H54 (cell line): ENCODE results near the gene LRRD1.
"Not testable (repeated sequence)": the region's sequence is repeated elsewhere in the genome, so short reads cannot be mapped to it uniquely, and the experiment has no call there.

Experiments
- DNase-seq: peaks from one replicate; pipeline ENCODE4 v3.0.0; 2011; ENCODE audit warnings: low spot score, mixed read lengths; ENCODE audit not compliant: insufficient read length
- FAIRE-seq: peaks from 3 replicates; lab custom pipeline; 2011; peaks lifted over from hg19 to GRCh38; lab: Jason Lieb, UNC
- POLR2A ChIP-seq: IDR thresholded peaks from 2 replicates; pipeline ENCODE4 v1.6.1; 2011; ENCODE audit warnings: low read depth, mild to moderate bottlenecking, low read length

The LRRD1 gene

DNA sequence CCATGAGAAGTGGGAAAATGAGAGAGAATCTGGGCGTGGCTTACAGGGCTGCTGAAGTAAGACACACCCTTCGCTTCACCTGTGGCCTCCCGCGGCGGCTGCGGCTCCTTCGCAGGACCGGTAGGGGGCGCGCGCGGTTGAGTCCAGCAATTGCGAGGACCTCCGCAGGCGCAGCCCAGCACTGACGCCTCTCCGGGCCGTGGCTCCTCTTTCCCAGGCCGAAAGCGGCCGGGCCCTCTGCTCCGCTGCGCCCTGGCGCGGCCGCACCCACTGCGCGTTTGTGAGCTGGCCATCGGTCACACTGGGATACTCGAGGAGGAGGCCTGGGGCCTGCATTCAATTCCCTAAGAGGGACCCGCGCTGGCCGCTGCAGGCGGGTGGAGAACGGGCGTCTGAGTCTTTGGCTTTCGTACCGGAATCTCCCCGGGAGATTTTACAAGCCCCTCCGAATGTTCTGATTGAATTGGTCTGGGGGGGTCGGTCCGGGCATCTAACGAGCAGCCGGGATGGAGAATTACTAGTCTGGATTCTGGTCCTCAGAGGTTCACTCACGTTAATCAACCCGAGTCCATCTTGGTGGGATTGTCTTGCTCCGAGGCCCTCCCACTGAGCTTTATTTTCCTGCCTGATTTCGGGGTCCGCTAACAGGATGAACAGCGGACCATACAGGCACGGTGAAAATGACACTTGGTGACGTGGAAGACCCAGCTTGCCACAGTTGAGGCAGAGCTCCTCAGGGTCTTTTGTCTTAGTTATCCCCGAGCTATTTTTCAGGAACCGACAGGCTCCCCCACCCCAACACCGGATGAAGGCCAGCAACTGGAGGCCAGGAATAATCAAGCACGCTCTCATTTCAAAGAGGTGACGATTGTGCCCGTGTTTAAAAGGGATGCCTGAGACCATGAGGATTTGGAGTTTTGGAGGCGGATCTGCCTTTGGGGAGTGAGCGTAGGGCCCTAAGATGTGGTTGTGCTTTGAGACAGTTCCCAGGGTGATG, at the start of gene LRRD1:
Gene LRRD1, minus strand, starts transcription at position 215 of the 997 bp plus-strand sequence. CDS start 13,940 bp downstream, outside the sequence.
- FAIRE-seq, result no peak
- peak; percentile 64 for DNase-seq
- TF ChIP-seq POLR2A, result peak; percentile 36; the same call in 1 of the 2 replicates

DNA sequence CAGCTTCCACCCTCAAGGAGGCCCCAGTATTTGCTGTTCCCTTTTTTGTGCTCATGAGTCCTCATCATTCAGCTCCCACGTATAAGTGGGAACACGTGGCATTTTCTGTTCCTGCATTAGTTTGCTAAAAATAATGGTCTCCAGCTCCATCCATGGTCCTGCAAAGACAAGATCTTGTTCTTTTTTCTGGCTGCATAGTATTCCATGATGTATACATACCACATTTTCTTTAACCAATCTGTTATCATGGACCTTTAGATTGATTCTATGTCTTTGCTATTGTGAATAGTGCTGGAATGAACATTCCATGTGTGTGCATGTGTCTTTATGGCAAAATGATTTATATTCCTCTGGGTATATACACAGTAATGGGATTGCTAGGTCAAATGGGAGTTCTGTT, 49.8 kb upstream of the LRRD1 start:
- DNase-seq (no peak), FAIRE-seq (no peak)
- no peak for TF ChIP-seq POLR2A

DNA sequence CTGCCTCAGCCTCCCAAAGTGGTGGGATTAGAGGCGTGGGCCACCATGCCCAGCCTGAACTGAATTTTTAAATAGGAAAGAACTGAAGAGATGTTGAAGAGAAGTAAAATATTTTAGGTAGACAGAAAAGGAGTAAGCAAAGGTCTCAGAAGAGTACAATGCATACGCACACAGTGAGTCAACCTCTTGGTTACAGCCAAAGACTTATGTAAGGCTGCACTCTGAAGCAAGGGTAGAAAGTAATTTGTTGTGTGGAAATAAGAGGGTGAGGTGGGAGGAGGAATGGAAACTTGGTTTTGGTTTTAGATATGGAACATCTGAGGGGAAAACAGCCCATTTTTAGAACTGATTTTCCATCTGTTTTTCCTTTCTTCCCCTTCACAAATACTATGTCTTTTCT, 49.2 kb upstream of the LRRD1 start:
- TF ChIP-seq POLR2A, result no peak
- no peak for FAIRE-seq
- DNase-seq, result no peak

DNA sequence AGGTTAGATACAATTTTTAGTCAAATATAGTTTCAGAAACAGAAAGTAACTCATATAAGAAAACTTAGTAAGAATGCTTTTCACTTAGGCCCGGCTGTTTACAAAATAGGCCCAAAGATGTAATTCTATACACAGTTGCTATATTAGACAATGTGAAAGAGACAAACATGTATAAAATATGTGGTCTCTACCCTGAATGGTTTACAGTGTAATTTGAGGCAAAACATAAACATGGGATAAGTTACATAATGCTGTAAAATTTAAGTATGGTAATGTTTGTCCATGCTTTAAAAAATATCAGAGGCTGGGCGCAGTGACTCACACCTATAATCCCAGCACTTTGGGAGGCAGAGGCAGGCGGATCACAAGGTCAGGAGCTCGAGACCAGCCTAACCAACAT, 48.0 kb upstream of the LRRD1 start:
- TF ChIP-seq POLR2A, result no peak
- no peak for FAIRE-seq
- DNase-seq, result no peak

DNA sequence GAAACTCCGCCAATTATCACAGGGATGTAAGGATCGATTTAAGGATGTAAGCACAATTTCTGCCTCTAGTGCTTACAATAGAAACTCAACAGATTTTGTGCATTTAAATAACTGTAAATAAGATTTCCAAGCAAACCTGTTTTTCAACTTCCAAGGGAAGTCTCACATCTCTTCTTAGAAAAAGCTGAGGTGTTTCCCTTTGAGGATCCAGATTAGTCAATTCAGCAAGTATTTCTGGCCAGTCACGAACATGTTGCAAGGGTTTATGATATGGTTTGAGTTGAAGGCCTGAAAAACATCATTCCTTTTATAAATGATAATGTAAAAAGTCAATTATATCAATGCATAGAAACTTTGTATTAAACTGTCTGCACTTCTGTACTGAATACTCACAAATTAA, 42.8 kb upstream of the LRRD1 start:
- FAIRE-seq, result no peak
- no peak for DNase-seq
- TF ChIP-seq POLR2A, result no peak

DNA sequence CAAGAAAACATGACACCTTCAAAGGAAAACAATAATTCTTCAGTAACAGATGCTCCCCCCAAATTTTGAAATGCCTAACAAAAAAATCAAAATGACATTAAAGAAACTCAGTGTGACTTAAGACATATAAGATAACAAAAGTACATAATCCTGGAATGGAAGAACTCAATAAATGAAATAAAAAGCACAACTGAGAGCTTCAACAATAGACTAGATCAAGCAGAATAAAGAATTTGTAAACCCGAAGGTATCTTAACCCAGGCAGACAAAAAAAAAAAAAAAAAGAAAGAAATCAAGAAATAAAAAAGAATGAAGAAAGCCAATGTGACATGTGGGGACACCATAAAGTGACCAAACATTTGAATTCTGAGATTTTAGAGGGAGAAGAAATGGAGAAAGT, 27.7 kb upstream of the LRRD1 start:
- FAIRE-seq, result no peak
- no peak for TF ChIP-seq POLR2A

DNA sequence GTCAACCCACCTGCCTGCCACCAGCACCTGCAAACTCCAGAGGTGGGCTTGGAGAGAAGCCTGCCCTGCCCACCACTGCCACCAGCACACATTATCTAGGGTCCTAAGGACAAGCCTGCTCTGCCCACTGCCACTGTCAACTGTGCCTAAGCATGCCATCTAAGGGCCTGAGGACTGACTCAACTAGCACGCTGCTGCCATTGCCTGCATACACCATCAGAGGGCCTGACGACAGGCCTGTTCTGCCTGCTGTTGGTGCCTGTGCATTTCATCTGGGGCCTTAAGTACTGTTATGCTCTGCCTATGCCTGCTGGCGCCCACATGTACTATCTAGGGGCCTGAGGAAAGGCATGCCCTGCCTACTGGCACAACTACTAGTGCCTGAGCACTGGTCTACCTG, 27.0 kb upstream of the LRRD1 start:
- no peak for FAIRE-seq
- TF ChIP-seq POLR2A, result no peak
- DNase-seq, result no peak

More for the DNA sequence above, 27.7 kb upstream of the LRRD1 start:
- DNase-seq, result no peak

DNA sequence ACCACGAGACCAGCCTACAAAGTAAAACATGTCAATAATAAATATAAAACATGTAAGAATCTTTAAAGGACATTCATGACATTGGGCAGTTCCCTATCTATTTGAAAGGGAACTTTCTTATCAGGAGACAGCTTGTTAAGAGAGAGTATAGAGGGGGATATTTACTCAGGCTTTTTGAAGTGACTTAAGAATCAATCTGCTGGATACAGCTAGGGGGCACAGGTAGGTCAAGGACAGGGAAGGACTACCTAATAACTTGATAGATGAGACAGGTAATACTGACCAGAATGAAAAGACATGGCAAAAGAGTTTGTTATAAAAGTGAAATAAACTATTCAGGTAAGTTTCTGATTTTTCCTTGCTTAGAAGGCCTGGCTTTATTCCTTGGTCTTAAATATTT, 21.8 kb upstream of the LRRD1 start:
- DNase-seq (no peak), FAIRE-seq (no peak)
- TF ChIP-seq POLR2A, result no peak

DNA sequence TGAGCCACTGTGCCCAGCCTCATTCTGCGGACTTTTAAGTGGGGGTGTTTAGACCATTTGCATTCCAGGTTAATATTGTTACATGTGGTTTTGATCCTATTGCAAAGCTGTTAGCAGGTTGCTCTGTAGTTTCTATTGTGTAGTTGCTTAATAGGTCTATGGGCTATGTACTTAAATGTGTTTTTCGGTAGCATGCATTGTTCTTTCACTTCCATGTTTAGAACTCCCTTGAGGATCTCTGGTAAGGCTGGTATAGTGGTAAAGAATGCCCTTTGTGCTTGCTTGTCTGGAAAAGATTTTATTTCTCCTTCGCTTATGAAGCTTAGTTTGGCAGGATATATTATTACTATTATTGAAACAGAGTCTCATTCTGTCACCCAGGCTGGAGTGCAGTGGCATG, 13.4 kb upstream of the LRRD1 start:
- TF ChIP-seq POLR2A, result no peak
- FAIRE-seq (no peak), DNase-seq (no peak)

DNA sequence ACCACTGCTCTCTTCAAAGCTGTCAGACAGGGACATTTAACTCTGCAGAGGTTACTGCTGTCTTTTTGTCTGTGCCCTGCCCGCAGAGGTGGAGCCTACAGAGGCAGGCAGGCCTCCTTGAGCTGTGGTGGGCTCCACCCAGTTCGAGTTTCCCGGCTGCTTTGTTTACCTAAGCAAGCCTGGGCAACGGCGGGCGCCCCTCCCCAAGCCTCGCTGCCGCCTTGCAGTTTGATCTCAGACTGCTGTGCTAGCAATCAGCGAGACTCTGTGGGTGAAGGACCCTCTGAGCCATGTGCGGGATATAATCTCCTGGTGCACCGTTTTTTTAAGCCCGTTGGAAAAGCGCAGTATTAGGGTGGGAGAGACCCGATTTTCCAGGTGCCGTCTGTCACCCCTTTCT, 10.3 kb upstream of the LRRD1 start:
- not testable (repeated sequence) for DNase-seq, FAIRE-seq

DNA sequence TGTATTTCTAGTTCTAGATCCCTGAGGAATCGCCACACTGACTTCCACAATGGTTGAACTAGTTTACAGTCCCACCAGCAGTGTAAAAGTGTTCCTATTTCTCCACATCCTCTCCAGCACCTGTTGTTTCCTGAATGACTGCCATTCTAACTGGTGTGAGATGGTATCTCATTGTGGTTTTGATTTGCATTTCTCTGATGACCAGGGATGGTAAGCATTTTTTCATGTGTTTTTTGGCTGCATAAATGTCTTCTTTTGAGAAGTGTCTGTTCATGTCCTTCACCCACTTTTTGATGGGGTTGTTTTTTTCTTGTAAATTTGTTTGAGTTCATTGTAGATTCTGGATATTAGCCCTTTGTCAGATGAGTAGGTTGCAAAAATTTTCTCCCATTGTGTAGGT, 5.4 kb upstream of the LRRD1 start:
- not testable (repeated sequence) for FAIRE-seq, DNase-seq

DNA sequence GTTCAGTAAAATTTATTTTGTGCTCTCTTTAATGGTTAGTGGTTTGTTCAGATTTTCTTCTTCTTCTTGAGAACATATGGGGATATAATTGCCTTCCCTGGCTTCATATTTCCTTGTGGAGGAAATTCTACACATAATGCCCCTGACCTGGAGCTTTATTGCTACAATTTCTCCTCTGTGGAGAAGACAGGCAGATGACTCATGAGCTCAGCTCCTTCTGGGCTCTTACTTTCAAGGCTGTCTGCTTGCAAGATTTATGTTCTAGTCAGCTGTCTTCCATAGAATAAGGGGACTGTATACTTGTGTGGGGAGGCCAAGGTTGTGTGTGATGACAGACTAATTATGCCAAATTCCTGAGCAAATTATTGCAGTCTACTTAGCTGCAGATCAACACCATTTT, 1.6 kb downstream of the LRRD1 start:
- TF ChIP-seq POLR2A, result no peak
- DNase-seq, result no peak
- FAIRE-seq, result peak; percentile 70

DNA sequence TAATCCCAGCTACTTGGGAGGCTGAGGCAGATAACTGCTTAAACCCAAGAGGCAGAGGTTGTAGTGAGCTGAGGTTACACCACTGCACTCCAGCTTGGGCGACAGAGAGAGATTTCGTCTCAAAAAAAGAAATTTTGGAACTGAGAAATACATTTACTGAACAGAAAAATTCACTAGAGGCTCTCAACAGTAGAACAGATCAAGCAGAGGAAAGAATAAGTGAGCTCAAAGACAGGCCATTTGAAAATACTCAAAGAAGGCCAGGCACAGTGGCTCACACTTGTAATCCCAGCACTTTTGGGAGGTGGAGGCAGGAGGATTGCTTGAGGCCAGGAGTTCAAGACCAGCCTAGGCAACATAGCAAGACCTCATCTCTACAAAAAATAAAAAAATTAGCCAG, 9.4 kb downstream of the LRRD1 start:
- not testable (repeated sequence) for FAIRE-seq, DNase-seq

DNA sequence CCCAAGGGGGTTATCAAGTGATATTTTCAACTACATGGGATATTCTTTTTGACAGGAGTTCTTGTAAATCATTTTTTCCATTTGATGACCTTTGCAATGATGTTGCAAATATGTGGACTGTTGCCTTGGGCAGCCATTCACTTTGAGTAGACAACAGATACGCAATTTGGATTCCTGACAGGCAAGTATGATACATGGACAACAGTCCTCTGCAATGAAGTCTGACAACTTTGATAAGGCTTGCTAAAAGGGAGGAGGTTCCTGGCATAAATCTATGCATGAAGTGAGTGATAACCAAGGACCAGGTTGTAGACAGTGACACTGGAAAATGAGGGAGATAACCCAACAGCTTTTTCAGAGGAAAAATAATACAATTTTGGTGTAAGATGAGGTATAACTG, 17.7 kb downstream of the LRRD1 start:
- FAIRE-seq (no peak), DNase-seq (no peak)
- TF ChIP-seq POLR2A, result no peak
